DOHH2 (cell line): ENCODE results near the gene IBA57.

Experiments used
- EZH2phosphoT487 ChIP-seq: fragments of 200-600 bp; sonication (generic); IDR thresholded peaks from 2 replicates; pipeline ENCODE4 v1.6.1; 2017; ENCODE audit warnings: borderline replicate concordance, mild to moderate bottlenecking, antibody characterized with exemption, low read length, moderate library complexity, mixed read lengths
- TF ChIP-seq, protein P1 (sequence below): fragments of 200-600 bp; sonication (generic); IDR thresholded peaks from one replicate; pipeline ENCODE4 v1.5.1; 2014; ENCODE audit warnings: antibody characterized with exemption, mild to moderate bottlenecking, low read depth, low read length; ENCODE audit not compliant: poor library complexity, severe bottlenecking

DNA sequence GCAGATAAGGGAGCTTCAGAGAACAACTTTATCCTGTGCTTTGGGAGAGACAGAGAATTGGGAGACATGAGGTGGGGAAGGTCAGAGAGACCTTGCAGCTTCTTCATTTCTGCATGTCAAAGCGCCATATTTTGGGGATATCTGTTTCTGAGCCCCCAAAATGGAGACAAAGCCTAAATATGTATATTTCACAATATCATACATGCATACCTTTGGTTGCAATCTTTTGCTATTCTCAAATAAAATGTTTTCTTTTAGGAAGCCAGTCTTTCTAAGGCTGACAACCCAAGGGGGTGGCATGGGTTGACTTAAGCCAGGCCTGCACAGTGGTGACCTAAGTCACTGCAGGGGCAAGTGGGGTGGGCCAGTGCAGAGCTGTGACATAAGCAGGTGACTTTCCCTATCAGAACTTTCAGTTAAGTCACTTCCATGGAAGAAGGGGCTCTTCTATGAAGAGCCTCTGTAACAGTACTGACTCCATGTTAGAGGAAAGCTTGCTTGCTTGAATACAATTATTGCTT is 42.6 kb upstream of the IBA57 start:
- TF ChIP-seq, protein P1, sequence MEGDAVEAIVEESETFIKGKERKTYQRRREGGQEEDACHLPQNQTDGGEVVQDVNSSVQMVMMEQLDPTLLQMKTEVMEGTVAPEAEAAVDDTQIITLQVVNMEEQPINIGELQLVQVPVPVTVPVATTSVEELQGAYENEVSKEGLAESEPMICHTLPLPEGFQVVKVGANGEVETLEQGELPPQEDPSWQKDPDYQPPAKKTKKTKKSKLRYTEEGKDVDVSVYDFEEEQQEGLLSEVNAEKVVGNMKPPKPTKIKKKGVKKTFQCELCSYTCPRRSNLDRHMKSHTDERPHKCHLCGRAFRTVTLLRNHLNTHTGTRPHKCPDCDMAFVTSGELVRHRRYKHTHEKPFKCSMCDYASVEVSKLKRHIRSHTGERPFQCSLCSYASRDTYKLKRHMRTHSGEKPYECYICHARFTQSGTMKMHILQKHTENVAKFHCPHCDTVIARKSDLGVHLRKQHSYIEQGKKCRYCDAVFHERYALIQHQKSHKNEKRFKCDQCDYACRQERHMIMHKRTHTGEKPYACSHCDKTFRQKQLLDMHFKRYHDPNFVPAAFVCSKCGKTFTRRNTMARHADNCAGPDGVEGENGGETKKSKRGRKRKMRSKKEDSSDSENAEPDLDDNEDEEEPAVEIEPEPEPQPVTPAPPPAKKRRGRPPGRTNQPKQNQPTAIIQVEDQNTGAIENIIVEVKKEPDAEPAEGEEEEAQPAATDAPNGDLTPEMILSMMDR = no peak
- TF ChIP-seq EZH2phosphoT487 = no peak
